ENCODE measurements around the gene RNF214.
A peak's percentile ranks its signal among the peaks of the same experiment; 100 is the strongest.

Gene RNF214

GRCh38 chr11:117214404-117215110 lies 17.9 kb upstream of the RNF214 start:
- DNase-seq (ENCODE audit: low read depth in 2 of 2) = no peak

- DNase-seq (ENCODE audit: low read depth in 2 of 2) = no peak
Observed at GRCh38 chr11:117217141-117218084, 15.1 kb upstream of the RNF214 start.

- no peak for DNase-seq (ENCODE audit: low read depth in 2 of 2)
Observed at GRCh38 chr11:117218133-117218915, 14.1 kb upstream of the RNF214 start.

- no peak for DNase-seq (ENCODE audit: low read depth in 2 of 2)
Observed at GRCh38 chr11:117219001-117219400, 13.5 kb upstream of the RNF214 start.

- DNase-seq (ENCODE audit: low read depth in 2 of 2) = no peak
Observed at GRCh38 chr11:117219455-117219854, 13.0 kb upstream of the RNF214 start.

GRCh38 chr11:117219995-117220394 lies 12.5 kb upstream of the RNF214 start:
- no peak for DNase-seq (ENCODE audit: low read depth in 2 of 2)

GRCh38 chr11:117220568-117220967 lies 11.9 kb upstream of the RNF214 start:
- no peak for DNase-seq (ENCODE audit: low read depth in 2 of 2)

GRCh38 chr11:117220999-117221774 lies 11.3 kb upstream of the RNF214 start:
- DNase-seq (ENCODE audit: low read depth in 2 of 2) = no peak

- DNase-seq (ENCODE audit: low read depth in 2 of 2) = no peak
Observed at GRCh38 chr11:117221775-117222517, 10.5 kb upstream of the RNF214 start.

GRCh38 chr11:117222991-117223740 lies 9.3 kb upstream of the RNF214 start:
- no peak for DNase-seq (ENCODE audit: low read depth in 2 of 2)

- no peak for DNase-seq (ENCODE audit: low read depth in 2 of 2)
Observed at GRCh38 chr11:117223741-117224689, 8.5 kb upstream of the RNF214 start.

GRCh38 chr11:117225553-117226170 lies 6.8 kb upstream of the RNF214 start:
- DNase-seq (ENCODE audit: low read depth in 2 of 2) = no peak

GRCh38 chr11:117226388-117227385 lies 5.8 kb upstream of the RNF214 start:
- DNase-seq (ENCODE audit: low read depth in 2 of 2) = peak; percentile 50 to 57

- DNase-seq (ENCODE audit: low read depth in 2 of 2) = no peak
Observed at GRCh38 chr11:117228091-117228490, 4.4 kb upstream of the RNF214 start.

GRCh38 chr11:117229411-117229810 lies 3.1 kb upstream of the RNF214 start:
- no peak for DNase-seq (ENCODE audit: low read depth in 2 of 2)

- DNase-seq (ENCODE audit: low read depth in 2 of 2) = no peak
Observed at GRCh38 chr11:117229931-117230285, 2.6 kb upstream of the RNF214 start.

All from fibroblast of skin of left quadriceps (primary cell).